HUDEP-2 (cell line): ENCODE results near the gene SPINT3.

Experiments used
- DNase-seq, 76 experiments: peaks; one replicate each; lab custom pipeline; 2025; ENCODE audit not compliant: unreplicated experiment in 76 of 76; lab: John Stamatoyannopoulos, UW

Gene SPINT3

GRCh38 chr20:45463709-45464108, 51.7 kb downstream of the SPINT3 start:
- DNase-seq: no peak

GRCh38 chr20:45462711-45463509, 52.5 kb downstream of the SPINT3 start:
- DNase-seq: no peak
